Stimulated activated CD8-positive, alpha-beta memory T cell treated with anti-CD3 and anti-CD28 coated beads, Interleukin-7, amount 100 ng/mL, for 1 hour (primary cell): ENCODE data around the gene SLC1A4.

Experiments used
- DNase-seq, 2 donors: peaks; one replicate each; pipeline ENCODE4 v3.0.0-alpha.2; 2020; ENCODE audit warnings: low read depth in 2 of 2

The SLC1A4 gene

GRCh38 chr2:65072181-65072970 lies 83.2 kb downstream of the SLC1A4 start:
- DNase-seq: no peak
